Suprapubic skin (tissue), 4 donors: ENCODE measurements around the gene DEPDC5.

Experiments
- CTCF ChIP-seq, 2 donors: fragments of 200-600 bp in 1 of 2; fragments of 450-650 bp in 1 of 2; sonication (generic) in 1 of 2; IDR thresholded peaks; one replicate each; pipeline ENCODE4 v1.5.1; 2016 to 2019; ENCODE audit warnings: antibody characterized with exemption in 2 of 2, mild to moderate bottlenecking in 1 of 2, moderate library complexity in 1 of 2
- EP300 ChIP-seq: sonication (generic); formaldehyde crosslinking; IDR thresholded peaks from one replicate; pipeline ENCODE4 v1.6.1; 2017; ENCODE audit warnings: antibody characterized with exemption
- POLR2A ChIP-seq, 2 donors: fragments of 450-650 bp; IDR thresholded peaks; one replicate each; pipeline ENCODE4 v1.6.1; 2017; ENCODE audit warnings: antibody characterized with exemption in 2 of 2, mild to moderate bottlenecking in 2 of 2, moderate library complexity in 2 of 2
- POLR2AphosphoS5 ChIP-seq, 3 donors: sonication (generic); formaldehyde crosslinking; IDR thresholded peaks; one replicate each; pipeline ENCODE4 v1.6.1; 2017; ENCODE audit warnings: antibody characterized with exemption in 3 of 3

- TF ChIP-seq CTCF (IDR thresholded peaks at IDR 0.05): no peak
- no peak for TF ChIP-seq POLR2AphosphoS5 (IDR thresholded peaks at IDR 0.05)
- no peak for TF ChIP-seq POLR2A (IDR thresholded peaks at IDR 0.05)
- TF ChIP-seq EP300: no peak
Observed at GRCh38 chr22:31839986-31840385, 86.2 kb downstream of the DEPDC5 start.
